22Rv1 (cell line): ENCODE data around the gene ARF3.

ENCODE experiments used
- H3K27ac ChIP-seq: fragments of 450-650 bp; 2 replicates; pipeline ENCODE4 v1.5.1; 2017
- ZFX ChIP-seq: fragments of 450-650 bp; IDR thresholded peaks from 2 replicates; pipeline ENCODE4 v1.6.1; 2017; ENCODE audit warnings: antibody characterized with exemption, borderline replicate concordance
- TF ChIP-seq, protein P1 (sequence below): fragments of 450-650 bp; IDR thresholded peaks from 2 replicates; pipeline ENCODE4 v1.5.1; 2017; ENCODE audit warnings: mild to moderate bottlenecking

Gene ARF3

DNA sequence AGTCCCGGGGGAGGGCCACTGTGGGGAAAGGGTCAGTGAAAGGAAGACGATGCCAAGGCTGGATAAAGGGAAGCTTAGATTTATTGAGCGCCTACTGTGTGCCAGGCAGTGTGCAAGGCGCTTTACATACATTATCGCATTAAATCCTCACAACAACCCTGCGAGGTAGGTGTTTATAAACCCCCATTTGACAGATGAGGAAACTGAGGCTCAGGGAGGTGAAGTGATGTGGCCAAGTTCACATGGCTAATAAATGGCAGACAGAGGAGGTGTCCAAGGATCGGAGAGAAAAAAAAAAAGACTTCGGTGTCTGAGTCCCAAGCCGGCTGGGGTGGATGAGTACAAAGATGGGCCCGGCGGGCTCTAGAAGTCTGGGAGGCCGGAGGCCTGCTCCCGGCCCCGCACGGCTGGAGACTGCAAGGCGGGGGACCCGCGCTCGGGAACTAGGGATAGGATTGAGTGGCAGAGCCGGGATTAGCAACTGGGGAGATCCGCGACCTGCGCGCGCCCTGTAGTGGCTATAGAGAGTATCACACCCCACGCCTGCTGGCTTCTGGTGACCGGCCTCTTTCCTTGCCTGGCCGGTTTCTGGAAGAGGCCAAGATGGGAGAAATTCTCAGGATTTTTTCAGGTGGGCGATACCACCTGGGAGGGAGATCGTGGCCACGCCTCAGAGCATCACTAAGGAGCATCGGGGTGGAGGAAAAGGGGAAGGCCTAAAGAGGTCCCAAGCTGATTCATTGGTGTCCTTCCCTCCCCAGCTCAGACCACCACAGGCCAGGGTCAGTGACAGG, 38.0 kb upstream of the ARF3 start:
- no peak for TF ChIP-seq ZFX
- TF ChIP-seq, protein P1, sequence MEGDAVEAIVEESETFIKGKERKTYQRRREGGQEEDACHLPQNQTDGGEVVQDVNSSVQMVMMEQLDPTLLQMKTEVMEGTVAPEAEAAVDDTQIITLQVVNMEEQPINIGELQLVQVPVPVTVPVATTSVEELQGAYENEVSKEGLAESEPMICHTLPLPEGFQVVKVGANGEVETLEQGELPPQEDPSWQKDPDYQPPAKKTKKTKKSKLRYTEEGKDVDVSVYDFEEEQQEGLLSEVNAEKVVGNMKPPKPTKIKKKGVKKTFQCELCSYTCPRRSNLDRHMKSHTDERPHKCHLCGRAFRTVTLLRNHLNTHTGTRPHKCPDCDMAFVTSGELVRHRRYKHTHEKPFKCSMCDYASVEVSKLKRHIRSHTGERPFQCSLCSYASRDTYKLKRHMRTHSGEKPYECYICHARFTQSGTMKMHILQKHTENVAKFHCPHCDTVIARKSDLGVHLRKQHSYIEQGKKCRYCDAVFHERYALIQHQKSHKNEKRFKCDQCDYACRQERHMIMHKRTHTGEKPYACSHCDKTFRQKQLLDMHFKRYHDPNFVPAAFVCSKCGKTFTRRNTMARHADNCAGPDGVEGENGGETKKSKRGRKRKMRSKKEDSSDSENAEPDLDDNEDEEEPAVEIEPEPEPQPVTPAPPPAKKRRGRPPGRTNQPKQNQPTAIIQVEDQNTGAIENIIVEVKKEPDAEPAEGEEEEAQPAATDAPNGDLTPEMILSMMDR = peak; percentile 97
- no peak overlapping the region for H3K27ac ChIP-seq

DNA sequence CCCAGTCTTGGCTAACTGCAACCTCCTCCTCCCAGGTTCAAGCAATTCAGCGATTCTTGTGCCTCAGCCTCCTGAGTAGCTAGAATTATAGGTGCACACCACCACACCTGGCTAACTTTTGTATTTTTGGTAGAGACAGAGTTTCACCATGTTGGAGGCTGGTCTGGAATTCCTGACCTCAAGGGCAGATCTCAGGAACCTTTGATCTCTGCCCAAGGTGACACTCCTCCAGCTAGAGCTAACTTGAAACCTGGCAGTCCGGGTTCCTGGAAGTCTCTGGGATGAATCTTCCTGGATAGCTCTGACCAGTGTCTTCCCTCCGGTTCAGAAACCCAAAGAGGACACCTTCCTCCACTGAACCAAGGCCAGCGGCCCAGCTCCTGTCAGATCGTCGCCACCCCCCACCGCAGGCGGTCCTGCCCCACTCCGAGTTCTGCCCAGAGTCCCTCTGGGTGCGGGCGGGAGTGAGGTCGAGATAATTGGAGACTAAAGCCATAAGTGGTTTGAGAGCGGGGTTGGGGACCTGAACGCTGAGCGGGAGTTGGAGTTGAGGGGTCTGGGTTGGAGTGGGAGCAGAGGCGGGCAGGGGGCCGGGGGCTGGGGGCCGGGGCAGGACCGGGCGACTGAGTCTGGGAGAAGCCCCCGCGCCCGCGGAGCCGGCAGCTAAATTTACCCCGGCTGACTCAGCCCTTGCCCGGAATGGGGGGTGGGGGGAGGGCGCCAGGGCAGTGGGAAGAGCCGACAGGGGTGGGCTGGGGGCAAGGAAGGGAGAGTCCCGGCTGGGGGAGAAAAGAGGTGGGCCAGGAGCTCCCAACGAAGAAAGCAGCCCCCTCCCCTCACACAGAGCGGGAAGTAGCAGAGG, 37.2 kb upstream of the ARF3 start:
- no peak for TF ChIP-seq ZFX
- TF ChIP-seq, protein P1 = no peak

DNA sequence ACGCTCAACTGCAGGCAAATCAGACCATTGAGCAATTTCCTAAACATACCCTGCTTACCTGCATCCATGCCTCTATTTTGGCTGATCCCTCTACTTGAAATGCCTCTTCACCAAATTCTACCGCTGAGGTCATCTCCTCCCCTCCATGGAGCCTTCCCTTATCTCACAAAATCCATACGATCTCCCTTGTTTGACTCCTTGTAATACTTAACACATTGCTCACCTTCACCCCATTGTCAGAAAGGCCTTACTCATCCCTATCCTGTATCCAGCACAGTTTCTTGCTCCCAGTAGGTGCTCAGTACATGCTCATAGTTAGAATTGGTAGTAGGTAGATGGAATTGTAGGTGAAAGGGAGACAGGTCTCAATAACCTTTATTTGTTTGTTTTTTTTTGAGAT, 36.5 kb upstream of the ARF3 start:
- TF ChIP-seq, protein P1 = no peak
- no peak for TF ChIP-seq ZFX
- H3K27ac ChIP-seq = no peak overlapping the region

More for the DNA sequence above, 37.2 kb upstream of the ARF3 start:
- H3K27ac ChIP-seq = no peak overlapping the region

DNA sequence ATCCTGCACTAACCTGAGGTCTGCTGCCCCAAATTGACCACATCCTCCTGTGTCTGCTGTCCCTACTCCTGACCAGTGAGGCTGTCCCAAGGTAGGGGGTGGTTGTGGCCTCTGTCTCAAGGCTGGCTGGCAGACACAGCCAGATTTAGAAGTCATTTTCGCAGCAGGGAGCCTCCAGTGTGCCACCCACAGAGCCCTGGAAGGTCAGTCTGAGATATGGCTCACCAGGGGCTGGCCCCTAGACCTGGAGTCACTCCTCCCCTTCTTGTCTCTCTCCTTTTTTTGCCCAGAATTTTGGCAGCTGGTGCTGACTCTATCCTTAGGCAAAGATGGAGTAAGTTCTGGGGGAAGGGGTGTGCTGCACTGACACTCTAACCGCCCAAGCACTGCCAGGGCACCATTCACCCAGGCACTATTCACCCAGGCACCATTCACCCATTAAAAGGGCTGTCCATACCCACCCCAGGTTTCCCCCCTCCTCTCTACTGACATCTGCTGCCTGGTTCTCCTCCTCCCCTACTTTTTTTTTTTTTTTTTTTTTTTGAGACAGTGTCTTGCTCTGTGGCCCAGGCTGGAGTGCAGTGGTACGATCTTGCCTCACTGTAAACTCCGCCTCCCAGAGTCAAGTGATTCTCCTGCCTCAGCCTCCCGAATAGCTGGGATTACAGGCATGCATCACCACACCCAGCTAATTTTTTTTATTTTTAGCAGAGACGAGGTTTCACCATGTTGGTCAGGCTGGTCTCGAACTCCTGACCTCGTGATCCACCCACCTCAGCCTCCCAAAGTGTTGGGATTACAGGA, 34.2 kb upstream of the ARF3 start:
- H3K27ac ChIP-seq = no peak overlapping the region
- TF ChIP-seq, protein P1 = no peak
- TF ChIP-seq ZFX = no peak

DNA sequence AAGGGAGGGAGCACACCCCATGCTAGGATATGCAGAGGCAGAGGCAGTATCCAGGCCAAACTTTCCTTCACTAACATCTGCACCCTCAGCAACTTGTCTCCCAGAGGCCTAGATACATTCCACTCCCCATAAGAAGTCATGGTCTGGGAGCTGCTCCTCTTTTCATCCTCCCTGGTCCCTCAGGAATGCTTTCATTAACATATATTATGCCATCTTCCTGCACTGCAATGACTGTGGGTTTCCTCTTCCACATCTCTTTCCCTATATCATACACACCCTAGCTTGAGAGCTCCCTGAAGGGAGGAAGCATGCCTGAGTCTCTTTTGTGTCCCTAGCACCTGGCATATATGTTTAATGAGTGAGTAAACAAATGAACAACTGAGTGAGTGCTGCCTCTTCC, 33.3 kb upstream of the ARF3 start:
- TF ChIP-seq, protein P1 = no peak
- H3K27ac ChIP-seq = no peak overlapping the region

DNA sequence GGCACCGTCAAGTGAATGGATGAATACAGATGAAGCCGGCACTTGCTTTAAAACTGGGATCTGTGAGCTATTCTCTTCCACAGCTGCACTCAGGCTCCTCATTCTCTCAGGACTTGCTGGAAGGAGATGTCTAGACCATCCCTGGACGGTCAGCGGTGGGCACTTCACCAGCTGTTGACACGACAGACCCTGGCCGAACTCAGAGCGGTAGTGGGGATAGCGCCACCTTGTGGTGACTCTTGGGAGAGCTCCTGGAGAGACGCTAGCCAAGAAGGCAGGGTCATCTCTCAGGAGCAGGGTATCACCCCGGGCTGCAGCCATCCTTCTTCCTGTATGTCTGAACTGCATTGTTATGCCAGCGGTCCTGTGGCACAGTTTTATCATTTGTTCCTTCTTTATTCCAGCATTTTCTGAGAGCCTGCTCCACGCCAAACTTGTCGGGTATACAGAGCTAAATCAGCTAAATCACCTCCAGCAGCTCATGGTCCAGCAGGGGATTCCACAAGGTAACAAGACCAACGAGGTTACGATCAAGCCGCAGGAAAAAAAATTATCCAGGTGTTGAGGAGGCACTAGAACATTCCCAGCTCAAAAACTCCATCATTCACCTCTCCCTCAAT, 30.9 kb upstream of the ARF3 start:
- H3K27ac ChIP-seq = no peak overlapping the region
- TF ChIP-seq, protein P1 = peak; percentile 99
- TF ChIP-seq ZFX = no peak
